Measurements from ENCODE around the gene PRELP.
A peak's percentile ranks its signal among the peaks of the same experiment; 100 is the strongest.
"Not testable (repeated sequence)": the region's sequence is repeated elsewhere in the genome, so short reads cannot be mapped to it uniquely, and the experiment has no call there.

The PRELP gene

GRCh38 chr1:203506858-203507626 is 31.4 kb downstream of the PRELP start:
- no peak for DNase-seq (ENCODE audit: low read depth, low spot score)

GRCh38 chr1:203507759-203508158 is 32.2 kb downstream of the PRELP start:
- DNase-seq (ENCODE audit: low read depth, low spot score): no peak

GRCh38 chr1:203508463-203509073 is 33.0 kb downstream of the PRELP start:
- peak; percentile 61 for DNase-seq (ENCODE audit: low read depth, low spot score)

DNA sequence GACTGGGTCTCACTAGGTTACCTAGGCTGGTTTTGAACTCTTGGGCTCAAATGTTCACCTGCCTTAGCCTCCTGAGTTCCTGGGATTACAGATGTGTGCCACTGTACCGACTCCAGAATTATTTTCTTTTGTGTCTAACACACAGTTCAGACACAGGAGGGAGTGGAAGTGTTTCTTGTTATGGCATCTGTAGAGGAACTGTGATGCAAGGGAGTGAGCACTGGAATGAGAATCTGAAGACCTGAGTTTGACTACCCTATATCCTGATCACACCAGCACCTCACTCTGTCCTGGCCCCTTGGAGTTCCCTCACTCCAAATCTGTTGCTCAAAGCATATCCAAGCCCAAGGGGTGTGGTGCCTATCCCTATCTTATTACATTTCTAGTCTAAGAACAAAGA is 33.5 kb downstream of the PRELP start:
- no peak for DNase-seq (ENCODE audit: low read depth, low spot score)

DNA sequence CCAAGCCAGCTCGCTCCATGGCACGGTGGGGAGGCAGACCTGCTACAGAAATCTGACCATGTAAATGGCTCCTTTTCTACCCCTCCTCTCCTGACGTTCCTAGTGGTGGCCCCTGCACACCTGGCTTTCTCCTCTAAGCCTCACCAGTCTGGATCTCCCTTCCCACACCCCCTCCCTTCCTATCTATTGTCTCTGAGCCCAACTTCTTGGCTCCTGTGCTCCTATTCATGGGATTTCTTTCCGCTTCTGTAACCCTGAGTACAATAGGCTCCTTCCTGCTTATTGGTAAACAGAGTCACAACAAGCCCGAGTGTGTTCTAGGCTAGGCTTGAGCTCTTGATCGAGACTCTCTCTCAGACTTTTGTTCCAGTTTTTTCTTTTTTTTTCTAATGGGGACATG is 35.9 kb downstream of the PRELP start:
- DNase-seq (ENCODE audit: low read depth, low spot score): no peak

DNA sequence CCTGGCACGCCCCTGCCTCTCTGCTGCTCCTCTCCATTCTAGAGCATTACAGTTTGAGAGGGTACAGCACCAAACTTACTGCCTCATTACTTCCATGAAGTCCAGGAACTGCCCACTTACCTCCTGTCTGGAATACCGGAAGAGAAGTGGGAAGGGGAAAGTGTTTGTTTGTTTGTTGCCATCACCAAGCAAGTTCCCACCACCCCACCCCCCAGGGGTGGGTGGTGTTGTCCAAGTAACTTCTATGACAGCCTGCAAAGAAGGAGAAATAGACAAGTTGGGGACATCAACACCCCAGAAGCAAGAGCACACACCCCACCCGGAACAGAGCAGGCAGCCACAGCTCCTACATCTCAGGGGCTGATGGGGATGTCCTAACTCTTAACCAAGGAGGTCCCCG is 36.3 kb downstream of the PRELP start:
- no peak for DNase-seq (ENCODE audit: low read depth, low spot score)

DNA sequence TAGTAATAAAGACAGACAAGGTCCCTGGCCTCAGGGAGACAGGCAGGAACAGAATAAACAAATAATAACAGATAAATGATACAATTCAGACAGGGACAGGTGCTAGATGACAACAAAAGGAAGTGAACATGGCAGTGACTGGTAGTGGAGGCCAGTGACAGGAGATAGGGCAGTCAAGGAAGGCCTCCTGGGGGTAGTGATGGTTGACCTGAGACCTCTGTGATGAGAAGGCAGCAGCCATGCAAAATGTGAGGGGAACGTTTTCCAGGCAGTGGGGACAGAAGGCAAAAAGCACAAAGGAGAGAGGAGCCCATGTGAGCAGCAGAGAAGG is 36.9 kb downstream of the PRELP start:
- no peak for DNase-seq (ENCODE audit: low read depth, low spot score)

DNA sequence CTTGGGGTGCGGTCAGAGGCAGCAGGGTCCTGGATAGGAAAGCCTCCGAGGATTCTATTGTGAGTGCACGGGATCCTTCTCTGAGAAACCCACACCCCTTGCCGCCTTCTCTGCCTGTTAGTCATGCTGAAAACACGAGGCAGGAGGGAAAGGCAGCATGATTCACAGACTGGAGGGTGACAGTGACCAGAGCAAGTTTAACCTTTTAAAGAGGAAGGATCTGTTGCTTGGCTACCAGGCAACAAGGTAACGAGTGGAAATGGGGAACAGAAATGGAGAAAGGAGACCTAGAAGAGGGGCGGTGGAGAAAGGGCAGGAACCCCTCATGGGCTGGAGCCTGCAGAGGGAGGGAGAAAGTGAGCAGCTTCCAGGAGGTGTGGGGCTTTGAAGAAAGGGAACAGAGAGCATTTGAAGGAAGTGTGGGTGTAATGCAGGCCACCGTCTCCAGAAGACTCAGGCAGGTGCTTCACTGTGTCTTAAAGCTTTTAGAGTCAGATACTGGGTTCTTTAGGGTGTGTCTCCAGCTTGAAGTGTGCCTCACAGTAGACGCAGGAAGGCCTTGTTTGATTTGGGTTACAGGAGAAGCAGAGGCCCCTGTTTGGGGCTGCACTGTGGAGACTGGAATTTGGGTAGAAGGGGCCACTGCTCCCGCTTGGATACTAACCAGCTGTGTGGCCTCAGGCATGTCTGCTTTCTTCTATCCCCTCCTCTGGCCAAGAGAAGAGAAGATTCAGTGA is 37.4 kb downstream of the PRELP start:
- DNase-seq (ENCODE audit: low read depth, low spot score): peak; percentile 79

DNA sequence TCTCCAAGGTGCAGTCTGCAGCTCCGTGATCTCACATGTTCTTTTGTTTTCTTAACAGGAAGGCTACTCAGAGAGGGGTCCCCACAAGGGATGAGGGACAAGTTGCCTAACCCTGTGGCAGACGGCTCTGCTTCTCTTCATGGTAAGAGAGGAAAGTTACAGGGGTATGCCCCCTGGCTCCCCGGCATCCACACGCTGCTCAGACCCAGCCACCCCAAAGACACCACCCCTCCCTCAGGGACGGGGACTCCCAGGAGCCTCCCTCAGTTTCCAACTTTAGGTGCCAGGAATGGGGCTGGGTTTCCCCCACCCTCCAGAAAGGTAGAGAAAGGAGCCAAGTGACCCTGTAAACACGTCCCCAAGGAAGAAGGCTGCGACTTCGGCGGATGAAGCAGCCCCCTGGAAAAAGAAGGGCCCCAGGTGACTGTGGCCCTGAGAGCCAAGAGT is 38.0 kb downstream of the PRELP start:
- DNase-seq (ENCODE audit: low read depth, low spot score): no peak

GRCh38 chr1:203516184-203516583 is 40.6 kb downstream of the PRELP start:
- no peak for DNase-seq (ENCODE audit: low read depth, low spot score)

DNA sequence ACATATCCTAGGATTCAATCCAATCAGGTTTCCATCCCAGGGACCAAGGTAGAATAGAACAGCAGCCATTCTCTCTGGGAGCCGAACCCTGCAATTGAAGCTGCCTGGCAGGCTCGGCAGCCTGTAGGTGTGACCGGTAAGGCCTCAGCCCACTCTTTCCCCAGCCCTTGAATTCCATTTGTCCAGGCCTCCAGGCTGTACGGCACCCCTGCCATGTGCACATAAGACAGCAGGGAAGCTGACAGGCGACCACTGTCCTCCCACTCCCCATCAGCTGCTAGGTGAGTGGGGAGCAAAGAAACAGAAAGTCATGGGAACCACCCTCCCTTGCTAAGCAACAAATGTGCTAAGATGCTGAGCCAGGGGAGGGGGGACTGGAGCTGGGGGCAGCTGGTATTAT is 41.3 kb downstream of the PRELP start:
- DNase-seq (ENCODE audit: low read depth, low spot score): peak; percentile 53

DNA sequence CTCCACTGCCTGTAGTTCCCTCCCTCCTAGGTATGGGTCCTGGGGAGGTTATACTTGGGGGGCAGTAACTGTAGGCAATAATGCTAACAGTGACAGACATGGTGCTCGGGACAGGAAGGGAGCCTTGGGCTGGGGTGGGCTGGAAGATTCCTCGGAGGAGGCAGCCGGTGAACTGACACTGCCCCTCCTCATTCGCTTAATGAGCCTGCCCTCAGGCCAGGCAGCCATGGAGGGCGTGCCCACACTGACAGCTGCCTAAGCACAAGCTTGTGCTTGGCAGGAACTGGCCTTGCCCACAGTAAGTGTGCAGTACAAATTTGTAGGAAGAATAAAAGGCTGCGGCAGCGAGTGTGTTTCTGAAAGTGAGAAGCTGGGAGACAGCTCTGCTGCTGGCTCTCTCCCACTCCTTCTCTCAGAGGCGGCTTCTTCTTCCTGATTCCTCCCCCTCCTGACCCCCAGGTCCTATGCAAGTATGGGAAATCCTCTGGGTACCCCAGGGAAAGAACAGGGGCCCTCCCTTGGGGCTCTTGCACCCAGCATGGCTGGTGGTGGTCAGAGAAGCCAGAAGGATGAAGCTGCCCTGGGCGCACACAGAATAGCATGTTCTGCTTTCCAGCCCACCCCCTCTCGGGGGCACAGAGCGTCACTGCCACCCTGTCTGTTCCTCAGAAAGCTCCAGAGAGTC is 42.0 kb downstream of the PRELP start:
- peak; percentile 80 for DNase-seq (ENCODE audit: low read depth, low spot score)

- DNase-seq (ENCODE audit: low read depth, low spot score): not testable (repeated sequence)
Measured at GRCh38 chr1:203518139-203518538, 42.5 kb downstream of the PRELP start.

DNA sequence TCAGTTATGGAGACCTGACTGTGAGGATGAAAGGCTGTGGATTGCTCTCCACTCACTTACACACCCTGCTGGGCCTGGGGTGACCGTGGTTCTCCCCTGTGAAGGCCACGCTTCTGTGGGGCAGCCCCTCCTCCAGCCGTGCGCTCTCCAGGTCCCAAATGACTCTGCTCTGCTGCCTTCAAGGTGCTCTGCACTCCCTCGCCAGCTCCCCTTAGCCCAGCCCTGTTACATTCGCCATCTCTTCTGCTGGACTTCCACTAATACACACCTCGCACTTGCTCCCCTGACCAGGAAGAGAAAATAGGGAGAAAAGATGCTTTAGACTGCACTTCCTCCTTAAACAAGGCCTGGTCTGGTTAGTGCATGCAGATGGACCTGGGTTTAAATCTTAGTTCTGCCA is 42.9 kb downstream of the PRELP start:
- DNase-seq (ENCODE audit: low read depth, low spot score): no peak

- peak; percentile 82 for DNase-seq (ENCODE audit: low read depth, low spot score)
Measured at GRCh38 chr1:203519053-203519840, 43.6 kb downstream of the PRELP start.

DNA sequence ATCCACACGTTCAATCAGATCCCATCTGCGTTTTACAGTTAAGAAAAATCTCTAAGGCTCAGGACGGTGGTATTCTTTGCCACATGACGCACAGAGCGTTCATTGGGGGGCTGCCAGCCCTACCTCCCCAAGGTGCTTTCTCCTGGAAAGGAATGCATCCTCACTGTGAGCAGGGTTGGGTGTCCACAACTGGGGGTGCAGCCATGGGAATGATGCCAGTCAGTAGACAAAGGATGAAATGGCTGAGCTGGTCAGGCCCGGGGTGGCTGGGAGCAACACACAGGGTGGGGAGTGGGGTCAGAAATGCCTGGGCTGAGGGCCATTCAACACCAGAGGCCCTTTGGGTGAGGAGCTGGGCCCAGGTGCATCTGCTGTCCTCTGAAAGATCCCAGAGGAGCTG is 44.3 kb downstream of the PRELP start:
- DNase-seq (ENCODE audit: low read depth, low spot score): no peak

- DNase-seq (ENCODE audit: low read depth, low spot score): no peak
Measured at GRCh38 chr1:203520315-203520714, 44.7 kb downstream of the PRELP start.

DNA sequence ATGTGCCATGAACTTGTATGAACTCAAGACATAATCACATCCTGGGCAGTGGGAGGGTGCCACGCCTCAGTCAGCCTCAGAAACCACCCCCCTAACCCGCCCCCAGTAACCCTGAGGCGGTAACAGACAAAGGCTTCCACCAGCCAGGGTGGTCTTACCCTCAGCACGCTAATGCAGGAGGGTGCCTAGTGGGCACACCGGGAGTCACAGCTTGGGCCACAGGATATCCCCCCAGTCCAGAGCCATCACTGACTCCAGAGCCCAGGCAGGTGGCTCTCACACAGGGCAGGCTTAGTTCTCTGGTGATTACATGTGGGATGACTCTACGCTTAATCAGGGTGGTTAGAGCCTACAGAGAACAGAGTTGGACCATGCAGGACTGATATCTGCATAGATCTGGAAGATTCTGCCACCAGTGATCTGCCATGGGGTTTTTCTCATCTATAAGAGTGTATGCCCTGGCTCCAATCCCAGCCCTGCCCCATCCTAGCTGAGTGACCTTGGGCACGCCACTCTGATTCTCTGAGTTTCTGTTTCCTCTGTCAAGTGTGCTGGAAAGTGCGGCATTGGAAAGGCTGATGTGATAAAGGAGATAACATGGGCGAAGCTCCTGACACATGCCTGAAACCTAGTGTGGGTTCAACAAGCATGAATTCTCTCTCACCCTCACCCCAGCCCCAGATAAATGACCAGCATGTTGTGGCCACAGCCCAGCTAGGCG is 45.6 kb downstream of the PRELP start:
- no peak for DNase-seq (ENCODE audit: low read depth, low spot score)

GRCh38 chr1:203521812-203522211 is 46.2 kb downstream of the PRELP start:
- DNase-seq (ENCODE audit: low read depth, low spot score): no peak

DNA sequence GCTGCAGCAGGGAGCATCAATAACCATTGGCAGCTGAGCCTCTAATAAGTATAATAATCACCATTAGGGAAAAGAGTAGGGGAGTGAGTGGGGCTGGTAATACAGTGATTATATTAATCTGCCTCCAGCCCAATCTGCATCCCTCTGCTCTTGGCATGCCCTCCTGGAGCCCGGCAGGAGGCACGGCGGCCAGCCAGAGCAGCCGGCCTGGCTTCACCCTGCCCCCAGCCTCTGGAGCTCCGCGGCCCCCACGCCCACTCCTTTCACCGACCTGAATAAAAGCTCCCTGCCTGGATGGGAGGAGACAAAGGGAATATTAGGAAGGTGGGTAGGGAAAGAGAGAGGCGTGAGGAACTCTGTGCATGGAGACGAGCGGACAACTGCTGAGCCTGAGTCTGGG is 46.6 kb downstream of the PRELP start:
- no peak for DNase-seq (ENCODE audit: low read depth, low spot score)

- DNase-seq (ENCODE audit: low read depth, low spot score): no peak
Measured at GRCh38 chr1:203523667-203524066, 48.1 kb downstream of the PRELP start.

Data from ELF-1 (cell line).